ENCODE measurements around the gene FAS.

DNA sequence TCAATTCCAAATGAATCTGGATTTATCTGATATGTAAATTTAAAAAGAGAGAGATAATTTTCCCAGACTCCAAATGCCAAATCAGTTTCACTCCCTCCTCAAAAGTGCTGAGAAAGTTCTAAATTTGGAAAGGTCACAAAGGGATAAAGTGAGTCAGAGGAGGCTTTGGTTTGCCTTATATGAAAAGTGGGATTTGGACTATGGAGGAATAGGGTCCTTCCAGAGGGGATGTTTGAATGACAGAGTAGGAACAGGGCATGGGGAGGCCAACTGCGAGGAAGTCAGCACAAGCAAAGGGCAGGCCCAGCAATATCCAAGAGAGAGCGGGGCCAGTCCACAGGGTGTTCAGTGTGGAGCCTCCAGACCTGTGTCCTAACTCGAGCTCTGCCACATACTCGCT, 9.8 kb upstream of the FAS start:
- TF ChIP-seq, protein P1, sequence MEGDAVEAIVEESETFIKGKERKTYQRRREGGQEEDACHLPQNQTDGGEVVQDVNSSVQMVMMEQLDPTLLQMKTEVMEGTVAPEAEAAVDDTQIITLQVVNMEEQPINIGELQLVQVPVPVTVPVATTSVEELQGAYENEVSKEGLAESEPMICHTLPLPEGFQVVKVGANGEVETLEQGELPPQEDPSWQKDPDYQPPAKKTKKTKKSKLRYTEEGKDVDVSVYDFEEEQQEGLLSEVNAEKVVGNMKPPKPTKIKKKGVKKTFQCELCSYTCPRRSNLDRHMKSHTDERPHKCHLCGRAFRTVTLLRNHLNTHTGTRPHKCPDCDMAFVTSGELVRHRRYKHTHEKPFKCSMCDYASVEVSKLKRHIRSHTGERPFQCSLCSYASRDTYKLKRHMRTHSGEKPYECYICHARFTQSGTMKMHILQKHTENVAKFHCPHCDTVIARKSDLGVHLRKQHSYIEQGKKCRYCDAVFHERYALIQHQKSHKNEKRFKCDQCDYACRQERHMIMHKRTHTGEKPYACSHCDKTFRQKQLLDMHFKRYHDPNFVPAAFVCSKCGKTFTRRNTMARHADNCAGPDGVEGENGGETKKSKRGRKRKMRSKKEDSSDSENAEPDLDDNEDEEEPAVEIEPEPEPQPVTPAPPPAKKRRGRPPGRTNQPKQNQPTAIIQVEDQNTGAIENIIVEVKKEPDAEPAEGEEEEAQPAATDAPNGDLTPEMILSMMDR (optimal IDR thresholded peaks at IDR 0.05 in 1 of 3, IDR thresholded peaks at IDR 0.05 in 1 of 3, conservative IDR thresholded peaks at IDR 0.05 in 1 of 3; ENCODE audit: extremely low read depth in 1 of 3, insufficient read depth in 2 of 3, low read length in 3 of 3) = no peak
- TF ChIP-seq EZH2 (IDR thresholded peaks at IDR 0.05; ENCODE audit: low read length) = no peak
